Heart left ventricle (tissue), 16 donors: ENCODE results near the gene DOK1. TPM values are rescaled to one million over a fixed set of nuclear protein-coding genes. Genes with fewer than 3 reads are reported as not detected.

Experiments used
- ATAC-seq, 4 donors: fragments of 200-7000 bp; cut with Tn5 transposase; one replicate each; pipeline ENCODE4 v1.9.1; 2020 to 2022; ENCODE audit warnings: moderate library complexity in 4 of 4, mild to moderate bottlenecking in 3 of 4, moderate number of reproducible peaks in 1 of 4
- DNase-seq, 5 donors: peaks; one replicate each; pipeline ENCODE4 v3.0.0-alpha.2; 2020
- H3K27ac ChIP-seq, 12 donors: fragments of 200-600 bp; sonication (generic) in 4 of 12; one replicate each; pipeline versions ENCODE4 v1.5.0 to v1.8.0; 2016 to 2022; ENCODE audit warnings: mild to moderate bottlenecking in 2 of 12
- H3K27me3 ChIP-seq, 9 donors: fragments of 200-600 bp; sonication (generic) in 2 of 9; one replicate each; pipeline versions ENCODE4 v1.5.1 to v1.8.0; 2016 to 2022; ENCODE audit warnings: mild to moderate bottlenecking in 3 of 9
- H3K36me3 ChIP-seq, 9 donors: fragments of 200-600 bp; sonication (generic) in 2 of 9; one replicate each; pipeline versions ENCODE4 v1.5.0 to v1.8.0; 2018 to 2022; ENCODE audit warnings: mild to moderate bottlenecking in 2 of 9
- H3K4me1 ChIP-seq, 12 donors: fragments of 200-600 bp; sonication (generic) in 4 of 12; one replicate each; pipeline versions ENCODE4 v1.5.0 to v1.8.0; 2016 to 2022; ENCODE audit warnings: mild to moderate bottlenecking in 3 of 12
- H3K4me3 ChIP-seq, 12 donors: fragments of 200-600 bp; sonication (generic) in 4 of 12; one replicate each; pipeline versions ENCODE4 v1.5.0 to v1.8.0; 2017 to 2022; ENCODE audit warnings: mild to moderate bottlenecking in 9 of 12, moderate library complexity in 4 of 12
- H3K9me3 ChIP-seq, 12 donors: fragments of 200-600 bp; sonication (generic) in 4 of 12; one replicate each; pipeline versions ENCODE4 v1.5.0 to v1.8.0; 2016 to 2022; ENCODE audit warnings: mild to moderate bottlenecking in 1 of 12
- CTCF ChIP-seq, 12 donors: fragments of 200-600 bp; sonication (generic) in 4 of 12; IDR thresholded peaks; one replicate each; pipeline versions ENCODE4 v1.5.0 to v1.8.0; 2018 to 2022; ENCODE audit warnings: antibody characterized with exemption in 12 of 12, mild to moderate bottlenecking in 5 of 12
- POLR2A ChIP-seq, 2 donors: fragments of 450-650 bp; IDR thresholded peaks; one replicate each; pipeline ENCODE4 v1.6.1; 2017; ENCODE audit warnings: antibody characterized with exemption in 2 of 2, mild to moderate bottlenecking in 2 of 2, moderate library complexity in 2 of 2
- WGBS, 4 donors: extraction: QIAGEN DNeasy Blood & Tissue Kit in 2 of 4; methylation state at CpG; one replicate each; pipeline versions ENCODE4 v1.1.5 to v1.1.7; 2013 to 2018; 5-methylcytosine and 5-hydroxymethylcytosine counted together
- intact Hi-C, 10 donors: fragments of 100-400 bp; cut with DNase I; formaldehyde crosslinking; loops; one replicate each; pipeline versions ENCODE4 v1.11.1 to v1.14.2; 2022
- polyA plus RNA-seq, 2 donors: library from polyadenylated mRNA; stranded (reverse); fragments of 200-250 nt; gene quantifications; one replicate each; pipeline ENCODE4 v1.2.3, GENCODE V29; 2013
- total RNA-seq, 9 donors: library from RNA; depleted of rRNA in 2 of 9; stranded (reverse); fragments of >200 nt in 2 of 9; fragmentation: NEBNext Ultra II Directional in 3 of 9; extraction: Animal tissue kit (Norgen Biotek cat#: 25700) in 3 of 9; gene quantifications; one replicate each; pipeline versions ENCODE4 v1.1.0 to v1.2.4, GENCODE V29; 2016 to 2023
- donor health status: ischemic (EF 13 %, LVEDD 7.1; RV severe dilation, severe dysfunction).
- donor health status: healthy with polysubstance abuse.
- donor health status: DM: no; HTN: yes; CAD: no.
- donor health status: DM: no; HTN: no; CAD: no.
- donor health status: ischemic (EF 25% LVEDD 6.9; RV normal size, moderate dysfunction).
- donor health status: ischemic (EF 25% LVEDD 5.7; RV mildly dilated, moderate dysfunction).
- donor health status: healthy.
- donor health status: DM: yes; HTN: yes; CAD: no.
- donor health status: ischemic (EF 35%, LVEDD 5.7; RV mildly dilated, moderate dysfunction).
- donor health status: nonischemic (EF 11% LVEDD 7.7; RV severe dilation, severe dysfunction).
- donor health status: DM: yes; HTN: yes; CAD: no.
- donor health status: PGD.
- donor health status: ischemic (EF 29% LVEDD 5.4; RV normal size, mild dysfunction).
- donor health status: nonischemic (EF 23%, LVEDD 6.1; RV moderate dilation, normal function).

DOK1 gene
- total and polyA plus RNA-seq, 11 donors, result 2.4 to 11.6 (median 4.8) TPM

- Histone ChIP-seq H3K4me3 (no peak overlapping the region), H3K9me3 (no peaks in the 10 kb centered on the region), H3K36me3 (no peaks in the 10 kb centered on the region), H3K4me1 (peaks cover 0 to 5% (median 0%) of the 10 kb centered on the region in 12 donors), H3K27ac (no peak overlapping the region), H3K27me3 (peaks cover 0 to 72% (median 16%) of the 10 kb centered on the region in 9 donors)
- no peak for TF ChIP-seq POLR2A (IDR thresholded peaks at IDR 0.05)
- no peak for TF ChIP-seq CTCF (IDR thresholded peaks at IDR 0.05)
- DNase-seq (no peak), ATAC-seq (no peak)
- WGBS, 4 donors, result 53 to 62% (median 55%) methylated on average over 3 of the region's 3 CpGs
- intact Hi-C loops, result no loop called here
These were observed 45.2 kb downstream of the DOK1 start for GRCh38 chr2:74599676-74600075.

DNA sequence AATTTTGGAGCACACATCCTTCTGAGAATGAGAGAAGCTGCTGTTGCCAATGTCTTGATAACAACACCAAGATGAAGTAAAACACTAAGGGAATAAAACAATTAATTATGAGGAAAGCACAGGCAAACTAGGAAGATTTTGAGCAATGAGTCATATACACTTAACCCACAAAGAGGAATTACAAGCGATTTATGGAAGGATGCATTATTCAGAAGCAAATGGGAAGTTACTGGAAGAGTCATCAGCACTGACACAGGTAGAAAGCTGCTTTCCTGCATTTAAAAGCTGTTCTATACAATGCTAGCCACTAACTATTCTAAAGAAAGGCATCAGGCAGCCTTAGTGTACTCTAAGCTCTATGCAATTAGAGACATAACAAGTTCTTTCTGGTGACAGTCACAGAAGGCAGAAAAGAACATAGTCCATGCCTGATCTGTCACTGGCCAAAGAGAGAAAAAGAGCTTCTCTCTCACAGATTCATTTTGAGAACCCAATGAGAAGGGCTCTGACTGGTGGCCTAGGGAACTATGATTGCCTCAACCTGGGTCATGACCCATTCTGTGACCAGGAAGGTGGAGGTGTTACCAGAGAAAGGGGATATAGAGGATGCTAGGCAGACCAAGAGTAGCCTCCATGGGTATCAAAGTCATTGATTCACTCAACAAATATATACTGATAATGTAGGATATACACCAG is 48.2 kb downstream of the DOK1 start:
- WGBS, 4 donors, result 41 to 55% (median 51%) methylated on average over 1 of the region's 1 CpG
- ATAC-seq (no peak), DNase-seq (no peak)
- no peaks in the 10 kb centered on the region for H3K9me3 ChIP-seq
- peaks cover 0 to 5% (median 0%) of the 10 kb centered on the region in 12 donors for H3K4me1 ChIP-seq
- intact Hi-C loops, result no loop called here
- peaks cover 0 to 58% (median 8%) of the 10 kb centered on the region in 9 donors for H3K27me3 ChIP-seq
- H3K27ac ChIP-seq, result no peak overlapping the region
- TF ChIP-seq CTCF (IDR thresholded peaks at IDR 0.05) (no peak), POLR2A (IDR thresholded peaks at IDR 0.05) (no peak)
- H3K4me3 ChIP-seq, result no peak overlapping the region
- H3K36me3 ChIP-seq, result no peaks in the 10 kb centered on the region

GRCh38 chr2:74603282-74604000 is 48.9 kb downstream of the DOK1 start:
- no peaks in the 10 kb centered on the region for H3K36me3 ChIP-seq
- WGBS, 4 donors, result 66 to 79% (median 71%) methylated on average over 7 of the region's 7 CpGs
- peaks cover 0 to 5% (median 0%) of the 10 kb centered on the region in 12 donors for H3K4me1 ChIP-seq
- H3K4me3 ChIP-seq, result no peak overlapping the region
- TF ChIP-seq POLR2A (IDR thresholded peaks at IDR 0.05), result no peak
- no peak for TF ChIP-seq CTCF (IDR thresholded peaks at IDR 0.05)
- no peak overlapping the region for H3K27ac ChIP-seq
- H3K9me3 ChIP-seq, result peaks cover 0 to 2% (median 0%) of the 10 kb centered on the region in 12 donors
- ATAC-seq (no peak), DNase-seq (no peak)
- intact Hi-C loops, result no loop called here
- peaks cover 0 to 58% (median 8%) of the 10 kb centered on the region in 9 donors for H3K27me3 ChIP-seq

DNA sequence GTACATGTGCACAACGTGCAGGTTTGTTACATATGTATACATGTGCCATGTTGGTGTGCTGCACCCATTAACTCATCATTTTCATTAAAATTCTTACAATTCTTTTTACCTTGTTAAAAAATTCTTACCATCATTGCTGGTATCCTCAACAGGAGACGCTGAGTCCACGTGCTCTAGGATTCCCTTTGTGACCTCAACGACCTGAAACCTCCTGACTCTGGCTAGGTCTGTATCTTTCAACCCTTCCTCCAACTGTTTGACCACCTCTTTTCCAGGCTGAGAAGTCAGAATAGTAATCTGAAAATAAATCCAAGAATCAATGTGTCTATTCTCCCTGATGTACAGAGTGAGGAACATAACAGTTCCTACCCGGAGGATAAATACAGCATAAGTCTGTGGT is 52.4 kb downstream of the DOK1 start:
- no peak for ATAC-seq

More for the DNA sequence above, 52.4 kb downstream of the DOK1 start:
- Histone ChIP-seq H3K27me3 (peaks cover 0 to 49% (median 4%) of the 10 kb centered on the region in 9 donors), H3K9me3 (peaks cover 0 to 9% (median 0%) of the 10 kb centered on the region in 12 donors), H3K4me3 (no peak overlapping the region), H3K36me3 (no peaks in the 10 kb centered on the region), H3K4me1 (peaks cover 0 to 5% (median 0%) of the 10 kb centered on the region in 12 donors), H3K27ac (no peak overlapping the region)
- TF ChIP-seq POLR2A (IDR thresholded peaks at IDR 0.05), result no peak
- no peak for TF ChIP-seq CTCF (IDR thresholded peaks at IDR 0.05)
- WGBS, 4 donors, result 57 to 67% (median 61%) methylated on average over 5 of the region's 5 CpGs
- intact Hi-C loops, result no loop called here
- no peak for DNase-seq
